Skin of body (tissue), 3 donors: Measurements from ENCODE around the gene SNU13. TPM values are rescaled to one million over a fixed set of nuclear protein-coding genes. Genes with fewer than 3 reads are reported as not detected.
"Not testable (repeated sequence)": the region's sequence is repeated elsewhere in the genome, so short reads cannot be mapped to it uniquely, and the experiment has no call there.

Experiments
- DNase-seq: peaks from one replicate; lab custom pipeline; 2025; lab: John Stamatoyannopoulos, UW
- small RNA-seq: library from RNA; depleted of rRNA; stranded (forward); fragments of <200 nt; gene quantifications from one replicate; pipeline ENCODE3, GENCODE V24; 2014; ENCODE audit warnings: low replicate concordance
- total RNA-seq: library from RNA; depleted of rRNA; stranded (reverse); fragments of >200 nt; gene quantifications from one replicate; pipeline ENCODE4 v1.2.3, GENCODE V29; 2014

The SNU13 gene
- total RNA-seq, 1 donor from 2014 or later: 41.4 TPM

GRCh38 chr22:41642331-41643110, 46.1 kb downstream of the SNU13 start:
- no peak for DNase-seq

DNA sequence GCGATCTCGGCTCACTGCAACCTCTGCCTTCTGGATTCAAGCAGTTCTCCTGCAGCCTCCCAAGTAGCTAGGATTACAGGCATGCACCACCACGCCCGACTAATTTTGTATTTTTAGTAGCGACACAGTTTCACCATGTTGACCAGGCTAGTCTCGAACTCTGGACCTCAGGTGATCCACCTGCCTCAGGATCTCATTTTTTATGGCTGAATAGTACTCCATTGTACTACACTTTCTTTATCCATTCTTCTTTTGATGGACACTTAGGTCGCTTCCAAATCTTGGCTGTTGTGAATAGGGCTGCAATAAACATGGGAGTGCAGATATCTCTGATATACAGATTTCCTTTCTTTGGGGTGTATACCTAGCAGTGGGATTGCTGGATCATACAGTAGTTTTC, 46.8 kb downstream of the SNU13 start:
- DNase-seq: no peak

- DNase-seq: no peak
These were observed 49.9 kb downstream of the SNU13 start for GRCh38 chr22:41638748-41639147.

GRCh38 chr22:41638124-41638523, 50.5 kb downstream of the SNU13 start:
- no peak for DNase-seq

DNA sequence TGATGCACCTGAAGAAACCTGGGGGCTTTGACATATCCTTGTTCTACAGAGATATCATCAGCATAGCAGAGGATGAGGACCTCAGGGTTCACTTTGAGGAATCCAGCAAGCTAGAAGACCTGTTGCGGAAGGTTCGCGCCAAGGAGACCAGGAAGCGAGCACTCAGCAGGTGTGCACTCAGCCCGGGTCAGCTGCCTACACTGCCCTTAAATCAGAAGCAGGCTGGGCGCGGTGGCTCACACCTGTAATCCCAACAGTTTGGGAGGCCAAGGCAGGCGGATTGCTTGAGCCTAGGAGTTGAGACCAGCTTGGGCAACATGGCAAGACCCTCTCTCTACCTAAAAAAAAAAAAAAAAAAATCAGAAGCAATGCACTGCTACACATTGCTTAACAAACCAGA, 51.0 kb downstream of the SNU13 start:
- DNase-seq: not testable (repeated sequence)

- no peak for DNase-seq
These were observed 52.2 kb downstream of the SNU13 start for GRCh38 chr22:41636467-41636866.

DNA sequence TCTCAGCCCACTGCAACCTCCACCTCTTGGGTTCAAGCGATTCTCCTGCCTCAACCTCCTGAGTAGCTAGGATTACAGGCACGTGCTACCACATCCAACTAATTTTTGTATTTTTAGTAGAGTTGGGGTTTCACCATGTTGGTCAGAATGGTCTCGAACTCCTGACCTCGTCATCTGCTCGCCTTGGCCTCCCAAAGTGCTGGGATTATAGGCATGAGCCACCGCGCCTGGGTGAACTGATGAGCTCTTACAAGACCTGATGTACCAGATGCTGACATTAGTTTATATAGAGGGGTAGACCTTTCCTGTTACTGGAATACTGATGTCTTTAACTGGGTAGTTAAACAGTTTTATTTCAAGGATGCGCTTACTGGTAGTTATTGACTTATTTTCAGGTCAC, 54.1 kb downstream of the SNU13 start:
- DNase-seq: not testable (repeated sequence)

DNA sequence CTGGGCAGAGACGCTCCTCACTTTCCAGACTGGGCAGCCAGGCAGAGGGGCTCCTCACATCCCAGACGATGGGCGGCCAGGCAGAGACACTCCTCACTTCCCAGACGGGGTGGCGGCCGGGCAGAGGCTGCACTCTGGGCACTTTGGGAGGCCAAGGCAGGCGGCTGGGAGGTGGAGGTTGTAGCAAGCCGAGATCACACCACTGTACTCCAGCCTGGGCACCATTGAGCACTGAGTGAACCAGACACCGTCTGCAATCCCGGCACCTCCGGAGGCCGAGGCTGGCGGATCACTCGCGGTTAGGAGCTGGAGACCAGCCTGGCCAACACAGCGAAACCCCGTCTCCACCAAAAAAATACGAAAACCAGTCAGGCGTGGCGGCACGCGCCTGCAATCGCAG, 57.1 kb downstream of the SNU13 start:
- DNase-seq: not testable (repeated sequence)

GRCh38 chr22:41631115-41631514, 57.6 kb downstream of the SNU13 start:
- not testable (repeated sequence) for DNase-seq

- no peak for DNase-seq
These were observed 63.1 kb downstream of the SNU13 start for GRCh38 chr22:41625577-41625976.

Small RNA genes within 50 kb of the gene (small RNA-seq; reads per million reads assigned to genes)
- not detected for gene HMGN2P10
- not detected for gene RF00019
- not detected for gene RNU6-476P
- not detected for gene RNU6ATAC22P

Other genes starting within 250 kb of the SNU13 start
- 21.4 TPM for gene TOB2, start 242.1 kb downstream of the SNU13 start, total RNA-seq
- gene PHF5A, start 220.2 kb downstream of the SNU13 start, total RNA-seq: 33.1 TPM
- gene ACO2, start 219.8 kb downstream of the SNU13 start, total RNA-seq: 55.6 TPM
- 7.8 TPM for gene POLR3H, start 144.4 kb downstream of the SNU13 start, total RNA-seq
- gene CSDC2, start 127.9 kb downstream of the SNU13 start, total RNA-seq: 0.49 TPM
- 13.9 TPM for gene PMM1, start 99.0 kb downstream of the SNU13 start, total RNA-seq
- 10.2 TPM for gene DESI1, start 67.8 kb downstream of the SNU13 start, total RNA-seq
- gene XRCC6, start 67.6 kb downstream of the SNU13 start, total RNA-seq: 191 TPM
- gene MEI1, start 10.6 kb upstream of the SNU13 start, total RNA-seq: 0.59 TPM
- 11.4 TPM for gene CCDC134, start 111.8 kb upstream of the SNU13 start, total RNA-seq
- gene SREBF2, start 144.2 kb upstream of the SNU13 start, total RNA-seq: 49.7 TPM
- gene SHISA8, start 226.2 kb upstream of the SNU13 start, total RNA-seq: not detected
- gene TNFRSF13C, start 237.9 kb upstream of the SNU13 start, total RNA-seq: 0.59 TPM